ENCODE results near the gene SYTL4.

The SYTL4 gene

GRCh38 chrX:100695991-100696390 is 35.9 kb downstream of the SYTL4 start:
- DNase-seq: no peak
- CTCF ChIA-PET: interaction anchor here (1.6 kb wide), 1 partner anchor 72 kb away, joined by 5 read pairs; no protein-coding TSS in a partner anchor
- peaks cover 0 to 17% (median 3%) of the 10 kb centered on the region in 4 experiments for H3K4me1 ChIP-seq (ENCODE audit: control extremely low read depth in 1 of 4, control insufficient read depth in 4 of 4, insufficient read depth in 4 of 4, low read length in 3 of 4)
- no peak overlapping the region for H3K4me3 ChIP-seq (ENCODE audit: control insufficient read depth in 1 of 7, extremely low read depth in 1 of 7, insufficient read depth in 4 of 7, low read depth in 2 of 7, low read length in 6 of 7)
- POLR2A ChIA-PET: no interaction called here
- H3K27me3 ChIP-seq (replicated peaks in 2 of 5; ENCODE audit: control insufficient read depth in 4 of 5, insufficient read depth in 5 of 5, low read length in 4 of 5): no peaks in the 10 kb centered on the region
- H3K36me3 ChIP-seq (ENCODE audit: control insufficient read depth in 4 of 4, insufficient read depth in 4 of 4, low read length in 3 of 4): no peaks in the 10 kb centered on the region
- no peaks in the 10 kb centered on the region for H3K9me3 ChIP-seq (ENCODE audit: control extremely low read depth in 1 of 5, control insufficient read depth in 4 of 5, insufficient read depth in 2 of 5, low read depth in 1 of 5, low read length in 4 of 5)
- H3K27ac ChIP-seq (ENCODE audit: insufficient read depth in 1 of 2, low read depth in 1 of 2, low read length in 2 of 2, poor library complexity in 1 of 2, severe bottlenecking in 2 of 2): no peak overlapping the region
- WGBS (ENCODE audit: insufficient coverage): 89% methylated on average over 3 of the region's 4 CpGs

GRCh38 chrX:100695302-100695701 is 36.6 kb downstream of the SYTL4 start:
- POLR2A ChIA-PET: no interaction called here
- CTCF ChIA-PET: no interaction called here

GRCh38 chrX:100687546-100687945 is 44.4 kb downstream of the SYTL4 start:
- peaks cover 0 to 19% (median 0%) of the 10 kb centered on the region in 4 experiments for H3K36me3 ChIP-seq (ENCODE audit: control insufficient read depth in 4 of 4, insufficient read depth in 4 of 4, low read length in 3 of 4)
- CTCF ChIA-PET: interaction anchor here (1.1 to 7.2 kb wide), 11 partner anchors 12 to 135 kb away, joined by 3 to 141 read pairs (median 4); no protein-coding TSS in a partner anchor
- POLR2A ChIA-PET: no interaction called here

More at GRCh38 chrX:100695302-100695701, 36.6 kb downstream of the SYTL4 start:
- Histone ChIP-seq H3K27ac (ENCODE audit: insufficient read depth in 1 of 2, low read depth in 1 of 2, low read length in 2 of 2, poor library complexity in 1 of 2, severe bottlenecking in 2 of 2) (no peak overlapping the region), H3K4me1 (ENCODE audit: control extremely low read depth in 1 of 4, control insufficient read depth in 4 of 4, insufficient read depth in 4 of 4, low read length in 3 of 4) (peaks cover 0 to 17% (median 3%) of the 10 kb centered on the region in 4 experiments), H3K27me3 (replicated peaks in 2 of 5; ENCODE audit: control insufficient read depth in 4 of 5, insufficient read depth in 5 of 5, low read length in 4 of 5) (no peaks in the 10 kb centered on the region), H3K4me3 (ENCODE audit: control insufficient read depth in 1 of 7, extremely low read depth in 1 of 7, insufficient read depth in 4 of 7, low read depth in 2 of 7, low read length in 6 of 7) (peak overlapping the region in 1 of 7 experiments; percentile 5), H3K9me3 (ENCODE audit: control extremely low read depth in 1 of 5, control insufficient read depth in 4 of 5, insufficient read depth in 2 of 5, low read depth in 1 of 5, low read length in 4 of 5) (no peaks in the 10 kb centered on the region), H3K36me3 (ENCODE audit: control insufficient read depth in 4 of 4, insufficient read depth in 4 of 4, low read length in 3 of 4) (peaks cover 0 to 5% (median 0%) of the 10 kb centered on the region in 4 experiments)
- DNase-seq: peak in 2 of 3 donors; percentile 18 to 37
- 37% methylated on average over 2 of the region's 2 CpGs for WGBS (ENCODE audit: insufficient coverage)

GRCh38 chrX:100687128-100687527 is 44.8 kb downstream of the SYTL4 start:
- POLR2A ChIA-PET: no interaction called here
- H3K4me1 ChIP-seq (ENCODE audit: control extremely low read depth in 1 of 4, control insufficient read depth in 4 of 4, insufficient read depth in 4 of 4, low read length in 3 of 4): peaks cover 3 to 27% (median 18%) of the 10 kb centered on the region in 4 experiments
- DNase-seq: peak in 2 of 3 donors; percentile 60 to 70
- no peak overlapping the region for H3K4me3 ChIP-seq (ENCODE audit: control insufficient read depth in 1 of 7, extremely low read depth in 1 of 7, insufficient read depth in 4 of 7, low read depth in 2 of 7, low read length in 6 of 7)
- WGBS (ENCODE audit: insufficient coverage): 12% methylated on average over 3 of the region's 6 CpGs
- H3K27me3 ChIP-seq (replicated peaks in 2 of 5; ENCODE audit: control insufficient read depth in 4 of 5, insufficient read depth in 5 of 5, low read length in 4 of 5): no peaks in the 10 kb centered on the region
- peak overlapping the region in 1 of 2 experiments; percentile 27 for H3K27ac ChIP-seq (ENCODE audit: insufficient read depth in 1 of 2, low read depth in 1 of 2, low read length in 2 of 2, poor library complexity in 1 of 2, severe bottlenecking in 2 of 2)
- no peaks in the 10 kb centered on the region for H3K9me3 ChIP-seq (ENCODE audit: control extremely low read depth in 1 of 5, control insufficient read depth in 4 of 5, insufficient read depth in 2 of 5, low read depth in 1 of 5, low read length in 4 of 5)
- H3K36me3 ChIP-seq (ENCODE audit: control insufficient read depth in 4 of 4, insufficient read depth in 4 of 4, low read length in 3 of 4): peaks cover 0 to 19% (median 0%) of the 10 kb centered on the region in 4 experiments
- CTCF ChIA-PET: interaction anchor here (1.1 to 7.2 kb wide), 12 partner anchors 12 to 136 kb away, joined by 3 to 141 read pairs (median 4); no protein-coding TSS in a partner anchor

More at GRCh38 chrX:100687546-100687945, 44.4 kb downstream of the SYTL4 start:
- WGBS (ENCODE audit: insufficient coverage): 0% methylated on average over 2 of the region's 2 CpGs
- Histone ChIP-seq H3K9me3 (ENCODE audit: control extremely low read depth in 1 of 5, control insufficient read depth in 4 of 5, insufficient read depth in 2 of 5, low read depth in 1 of 5, low read length in 4 of 5) (no peaks in the 10 kb centered on the region), H3K27me3 (replicated peaks in 2 of 5; ENCODE audit: control insufficient read depth in 4 of 5, insufficient read depth in 5 of 5, low read length in 4 of 5) (no peaks in the 10 kb centered on the region), H3K4me1 (ENCODE audit: control extremely low read depth in 1 of 4, control insufficient read depth in 4 of 4, insufficient read depth in 4 of 4, low read length in 3 of 4) (peaks cover 3 to 27% (median 18%) of the 10 kb centered on the region in 4 experiments), H3K4me3 (ENCODE audit: control insufficient read depth in 1 of 7, extremely low read depth in 1 of 7, insufficient read depth in 4 of 7, low read depth in 2 of 7, low read length in 6 of 7) (no peak overlapping the region), H3K27ac (ENCODE audit: insufficient read depth in 1 of 2, low read depth in 1 of 2, low read length in 2 of 2, poor library complexity in 1 of 2, severe bottlenecking in 2 of 2) (peak overlapping the region in 1 of 2 experiments; percentile 27)
- DNase-seq: peak; percentile 31 to 76 (median 58)

GRCh38 chrX:100685997-100686305 is 46.0 kb downstream of the SYTL4 start:
- Histone ChIP-seq H3K27me3 (replicated peaks in 2 of 5; ENCODE audit: control insufficient read depth in 4 of 5, insufficient read depth in 5 of 5, low read length in 4 of 5) (no peaks in the 10 kb centered on the region), H3K27ac (ENCODE audit: insufficient read depth in 1 of 2, low read depth in 1 of 2, low read length in 2 of 2, poor library complexity in 1 of 2, severe bottlenecking in 2 of 2) (no peak overlapping the region), H3K9me3 (ENCODE audit: control extremely low read depth in 1 of 5, control insufficient read depth in 4 of 5, insufficient read depth in 2 of 5, low read depth in 1 of 5, low read length in 4 of 5) (no peaks in the 10 kb centered on the region), H3K4me1 (ENCODE audit: control extremely low read depth in 1 of 4, control insufficient read depth in 4 of 4, insufficient read depth in 4 of 4, low read length in 3 of 4) (peaks cover 3 to 27% (median 18%) of the 10 kb centered on the region in 4 experiments), H3K36me3 (ENCODE audit: control insufficient read depth in 4 of 4, insufficient read depth in 4 of 4, low read length in 3 of 4) (peaks cover 0 to 20% (median 0%) of the 10 kb centered on the region in 4 experiments), H3K4me3 (ENCODE audit: control insufficient read depth in 1 of 7, extremely low read depth in 1 of 7, insufficient read depth in 4 of 7, low read depth in 2 of 7, low read length in 6 of 7) (no peak overlapping the region)
- no CpG with 5 or more reads among the region's 1 CpG for WGBS (ENCODE audit: insufficient coverage)
- ChIA-PET CTCF (interaction anchor here (0.8 to 7.2 kb wide), 11 partner anchors 9 to 174 kb away, joined by 3 to 141 read pairs (median 5); no protein-coding TSS in a partner anchor), POLR2A (no interaction called here)
- DNase-seq: no peak

- ChIA-PET CTCF (interaction anchor here (0.8 to 7.2 kb wide), 15 partner anchors 9 to 174 kb away, joined by 3 to 141 read pairs (median 4); no protein-coding TSS in a partner anchor), POLR2A (no interaction called here)
- peak; percentile 78 to 92 (median 86) for DNase-seq
- Histone ChIP-seq H3K36me3 (ENCODE audit: control insufficient read depth in 4 of 4, insufficient read depth in 4 of 4, low read length in 3 of 4) (peaks cover 0 to 17% (median 0%) of the 10 kb centered on the region in 4 experiments), H3K4me3 (ENCODE audit: control insufficient read depth in 1 of 7, extremely low read depth in 1 of 7, insufficient read depth in 4 of 7, low read depth in 2 of 7, low read length in 6 of 7) (no peak overlapping the region), H3K27ac (ENCODE audit: insufficient read depth in 1 of 2, low read depth in 1 of 2, low read length in 2 of 2, poor library complexity in 1 of 2, severe bottlenecking in 2 of 2) (no peak overlapping the region), H3K9me3 (ENCODE audit: control extremely low read depth in 1 of 5, control insufficient read depth in 4 of 5, insufficient read depth in 2 of 5, low read depth in 1 of 5, low read length in 4 of 5) (no peaks in the 10 kb centered on the region), H3K27me3 (replicated peaks in 2 of 5; ENCODE audit: control insufficient read depth in 4 of 5, insufficient read depth in 5 of 5, low read length in 4 of 5) (no peaks in the 10 kb centered on the region), H3K4me1 (ENCODE audit: control extremely low read depth in 1 of 4, control insufficient read depth in 4 of 4, insufficient read depth in 4 of 4, low read length in 3 of 4) (peaks cover 3 to 27% (median 18%) of the 10 kb centered on the region in 4 experiments)
- WGBS (ENCODE audit: insufficient coverage): 100% methylated on average over 2 of the region's 5 CpGs
These were observed 46.5 kb downstream of the SYTL4 start for GRCh38 chrX:100685284-100685996.

GRCh38 chrX:100682939-100683338 is 49.0 kb downstream of the SYTL4 start:
- H3K36me3 ChIP-seq (ENCODE audit: control insufficient read depth in 4 of 4, insufficient read depth in 4 of 4, low read length in 3 of 4): peaks cover 0 to 28% (median 2%) of the 10 kb centered on the region in 4 experiments
- 100% methylated on average over 4 of the region's 8 CpGs for WGBS (ENCODE audit: insufficient coverage)
- ChIA-PET POLR2A (no interaction called here), CTCF (interaction anchor here (7.2 kb wide), 1 partner anchor 85 kb away, joined by 141 read pairs; no protein-coding TSS in a partner anchor)
- H3K4me3 ChIP-seq (ENCODE audit: control insufficient read depth in 1 of 7, extremely low read depth in 1 of 7, insufficient read depth in 4 of 7, low read depth in 2 of 7, low read length in 6 of 7): no peak overlapping the region
- peaks cover 0 to 3% (median 0%) of the 10 kb centered on the region in 5 experiments for H3K27me3 ChIP-seq (replicated peaks in 2 of 5; ENCODE audit: control insufficient read depth in 4 of 5, insufficient read depth in 5 of 5, low read length in 4 of 5)
- H3K9me3 ChIP-seq (ENCODE audit: control extremely low read depth in 1 of 5, control insufficient read depth in 4 of 5, insufficient read depth in 2 of 5, low read depth in 1 of 5, low read length in 4 of 5): no peaks in the 10 kb centered on the region
- H3K4me1 ChIP-seq (ENCODE audit: control extremely low read depth in 1 of 4, control insufficient read depth in 4 of 4, insufficient read depth in 4 of 4, low read length in 3 of 4): peaks cover 0 to 22% (median 15%) of the 10 kb centered on the region in 4 experiments
- no peak for DNase-seq
- H3K27ac ChIP-seq (ENCODE audit: insufficient read depth in 1 of 2, low read depth in 1 of 2, low read length in 2 of 2, poor library complexity in 1 of 2, severe bottlenecking in 2 of 2): no peak overlapping the region
